Panc1 (cell line): ENCODE measurements around the gene UBE2L6. TPM values are rescaled to one million over a fixed set of nuclear protein-coding genes. Genes with fewer than 3 reads are reported as not detected.

ENCODE experiments used
- ATAC-seq: fragments of 200-7000 bp; cut with Tn5 transposase; 2 replicates; pipeline ENCODE4 v1.9.1; 2020; ENCODE audit warnings: mild to moderate bottlenecking, moderate library complexity
- BruUV-seq: library from RNA; stranded (reverse); fragments of 400-500 nt; replicated peaks from 2 replicates; lab custom pipeline; 2021; lab: Mats Ljungman, UMichigan
- CTCF ChIA-PET: fragments of 300-600 bp; sonication (Branson Sonifier 250); formaldehyde crosslinking; loops from one replicate; lab custom pipeline; 2022; ENCODE audit warnings: antibody characterized with exemption; lab: Charles Lee
- POLR2A ChIA-PET: fragments of 300-600 bp; sonication (Branson Sonifier 250); formaldehyde crosslinking; loops from one replicate; lab custom pipeline; 2022; ENCODE audit warnings: antibody characterized with exemption; lab: Charles Lee
- DNase-seq: peaks from one replicate; pipeline ENCODE4 v3.0.0-alpha.2; 2010; ENCODE audit warnings: low read depth, low spot score
- H3K27ac ChIP-seq: 2 replicates; pipeline ENCODE4 v1.5.1; 2011; ENCODE audit warnings: mild to moderate bottlenecking, low read length, inconsistent platforms
- H3K27me3 ChIP-seq: fragments of 200-500 bp; sonication (Bioruptor generic); 2 replicates; pipeline ENCODE4 v1.6.0; 2014; ENCODE audit warnings: low read length, inconsistent platforms; ENCODE audit not compliant: control insufficient read depth, insufficient read depth
- H3K36me3 ChIP-seq: fragments of 200-500 bp; sonication (Bioruptor generic); 2 replicates; pipeline ENCODE4 v1.5.1; 2014; ENCODE audit warnings: inconsistent platforms, mild to moderate bottlenecking, low read length, moderate library complexity; ENCODE audit not compliant: control insufficient read depth, insufficient read depth
- H3K4me1 ChIP-seq: 2 replicates; pipeline ENCODE4 v1.5.1; 2011; ENCODE audit warnings: inconsistent platforms, mild to moderate bottlenecking, low read length, moderate library complexity; ENCODE audit not compliant: control insufficient read depth, insufficient read depth
- H3K4me3 ChIP-seq, 2 experiments: 2 replicates each; pipeline ENCODE4 v1.5.1; 2011 to 2012; ENCODE audit warnings: low read depth in 2 of 2, low read length in 2 of 2, mild to moderate bottlenecking in 2 of 2, inconsistent platforms in 1 of 2, moderate library complexity in 1 of 2
- H3K9me3 ChIP-seq: fragments of 200-500 bp; sonication (Bioruptor generic); 2 replicates; pipeline ENCODE4 v1.5.1; 2014; ENCODE audit warnings: low read depth, mild to moderate bottlenecking, inconsistent platforms, low read length, moderate library complexity; ENCODE audit not compliant: control insufficient read depth, insufficient read depth
- CTCF ChIP-seq: fragments of 450-650 bp; IDR thresholded peaks from 2 replicates; pipeline ENCODE4 v1.5.1; 2017; ENCODE audit warnings: mild to moderate bottlenecking
- POLR2AphosphoS5 ChIP-seq: IDR thresholded peaks from 2 replicates; pipeline ENCODE4 v1.6.1; 2012; ENCODE audit warnings: mild to moderate bottlenecking, low read depth, low read length, moderate library complexity
- REST ChIP-seq, 2 experiments: IDR thresholded peaks; 2 replicates each; pipeline ENCODE4 v1.6.1; 2011 to 2012; ENCODE audit warnings: low read depth in 2 of 2, control low read depth in 1 of 2, low read length in 1 of 2, mild to moderate bottlenecking in 1 of 2, moderate library complexity in 1 of 2; ENCODE audit not compliant: insufficient read depth in 1 of 2
- SIN3A ChIP-seq: IDR thresholded peaks from 2 replicates; pipeline ENCODE4 v1.6.1; 2012; ENCODE audit warnings: low read depth, mild to moderate bottlenecking, low read length, moderate library complexity, borderline replicate concordance; ENCODE audit not compliant: insufficient read depth
- TCF7L2 ChIP-seq: IDR thresholded peaks from 2 replicates; pipeline ENCODE4 v1.6.1; 2011; ENCODE audit warnings: mild to moderate bottlenecking, low read depth, low read length, inconsistent platforms
- in situ Hi-C: cut with HindIII; loops from 2 replicates; pipeline ENCODE4 v1.10.0; 2016; ENCODE audit warnings: low sequenced_read_pairs, low pct_unique_long_range_greater_than_20kb
- intact Hi-C: fragments of 100-400 bp; cut with micrococcal nuclease; formaldehyde crosslinking; loops from one replicate; pipeline ENCODE4 v1.10.0; 2022; ENCODE audit not compliant: unreplicated experiment
- total RNA-seq: library from RNA; stranded (reverse); gene quantifications from one replicate; pipeline ENCODE4 v1.2.1, GENCODE V29; 2021; ENCODE audit not compliant: unreplicated experiment

Gene UBE2L6
- total RNA-seq, 1 experiment from 2014 or later = 19.1 TPM

GRCh38 chr11:57605028-57605420 lies 37.6 kb upstream of the UBE2L6 start:
- ChIA-PET CTCF (no interaction called here), POLR2A (no interaction called here)
- Histone ChIP-seq H3K4me1 (no peaks in the 10 kb centered on the region), H3K27me3 (peaks cover 3% of the 10 kb centered on the region; the same call in 1 of the 2 replicates), H3K4me3 (no peak overlapping the region), H3K27ac (no peak overlapping the region), H3K9me3 (no peaks in the 10 kb centered on the region), H3K36me3 (no peaks in the 10 kb centered on the region)
- intact Hi-C loops (no loop called here), in situ Hi-C loops (no loop called here)
- BruUV-seq = no TSS peak
- TF ChIP-seq TCF7L2 (no peak), SIN3A (no peak), CTCF (no peak), POLR2AphosphoS5 (no peak), REST (IDR thresholded peaks at IDR 0.05; ENCODE audit: insufficient read depth in 1 of 2, low read depth in 2 of 2, low read length in 1 of 2) (no peak)
- ATAC-seq = no peak
- no peak for DNase-seq

- no peak for TF ChIP-seq SIN3A
- no peak for TF ChIP-seq REST (IDR thresholded peaks at IDR 0.05; ENCODE audit: insufficient read depth in 1 of 2, low read depth in 2 of 2, low read length in 1 of 2)
- no peak for TF ChIP-seq POLR2AphosphoS5
- TF ChIP-seq CTCF = no peak
- TF ChIP-seq TCF7L2 = no peak
- in situ Hi-C loops = no loop called here
- no peaks in the 10 kb centered on the region for H3K27me3 ChIP-seq
- H3K9me3 ChIP-seq = no peaks in the 10 kb centered on the region
- DNase-seq (no peak), ATAC-seq (no peak)
- H3K36me3 ChIP-seq = no peaks in the 10 kb centered on the region
- H3K4me3 ChIP-seq = no peak overlapping the region
- no peak overlapping the region for H3K27ac ChIP-seq
- POLR2A ChIA-PET = no interaction called here
- BruUV-seq = no TSS peak
- CTCF ChIA-PET = interaction anchor here (0.5 to 0.6 kb wide), 2 partner anchors 51 to 933 kb away, joined by 3 read pairs; no protein-coding TSS in a partner anchor
- H3K4me1 ChIP-seq = no peaks in the 10 kb centered on the region
- intact Hi-C loops = no loop called here
Observed at GRCh38 chr11:57604296-57605027, 37.0 kb upstream of the UBE2L6 start.
